Measurements from ENCODE around the gene MYOM3. TPM values are rescaled to one million over a fixed set of nuclear protein-coding genes. Genes with fewer than 3 reads are reported as not detected.
A peak's percentile ranks its signal among the peaks of the same experiment; 100 is the strongest.
"Not testable (repeated sequence)": the region's sequence is repeated elsewhere in the genome, so short reads cannot be mapped to it uniquely, and the experiment has no call there.

Gene MYOM3
- total RNA-seq, 1 experiment from 2014 or later = not detected

- CTCF ChIA-PET = no interaction called here
Observed at GRCh38 chr1:24032981-24033380, 79.0 kb downstream of the MYOM3 start.

GRCh38 chr1:24030976-24031516 lies 80.9 kb downstream of the MYOM3 start:
- H3K4me1 ChIP-seq (ENCODE audit: insufficient read depth, low read length, poor library complexity, severe bottlenecking); H3K27ac ChIP-seq (ENCODE audit: low read depth, low read length, poor library complexity, severe bottlenecking); DNase-seq (ENCODE audit: low spot score); H3K4me3 ChIP-seq (ENCODE audit: low read depth, low read length, poor library complexity, severe bottlenecking); BruUV-seq (replicated peaks); H3K36me3 ChIP-seq (ENCODE audit: insufficient read depth, low read length, poor library complexity, severe bottlenecking); H3K27me3 ChIP-seq (replicated peaks; ENCODE audit: insufficient read depth, low read depth, low read length, poor library complexity); POLR2A ChIA-PET (ENCODE audit: low non-redundant PET); intact Hi-C loops (cut with micrococcal nuclease; ENCODE audit: unreplicated experiment); H3K9me3 ChIP-seq (ENCODE audit: low read depth, low read length, poor library complexity, severe bottlenecking): not testable (repeated sequence)
- CTCF ChIA-PET = interaction anchor here (0.6 kb wide), 1 partner anchor 133 kb away, joined by 8 read pairs; no protein-coding TSS in a partner anchor

More at GRCh38 chr1:24032981-24033380, 79.0 kb downstream of the MYOM3 start:
- Histone ChIP-seq H3K27me3 (replicated peaks; ENCODE audit: insufficient read depth, low read depth, low read length, poor library complexity) (no peaks in the 10 kb centered on the region), H3K36me3 (ENCODE audit: insufficient read depth, low read length, poor library complexity, severe bottlenecking) (no peaks in the 10 kb centered on the region), H3K4me3 (ENCODE audit: low read depth, low read length, poor library complexity, severe bottlenecking) (no peak overlapping the region), H3K9me3 (ENCODE audit: low read depth, low read length, poor library complexity, severe bottlenecking) (no peaks in the 10 kb centered on the region), H3K27ac (ENCODE audit: low read depth, low read length, poor library complexity, severe bottlenecking) (no peak overlapping the region), H3K4me1 (ENCODE audit: insufficient read depth, low read length, poor library complexity, severe bottlenecking) (no peaks in the 10 kb centered on the region)
- intact Hi-C loops (cut with micrococcal nuclease; ENCODE audit: unreplicated experiment) = no loop called here
- POLR2A ChIA-PET (ENCODE audit: low non-redundant PET) = no interaction called here
- no peak for DNase-seq (ENCODE audit: low spot score)
- BruUV-seq (replicated peaks) = no TSS peak
- TF ChIP-seq EZH2 (IDR thresholded peaks at IDR 0.05; ENCODE audit: borderline replicate concordance, low read depth, low read length, poor library complexity, severe bottlenecking) (no peak), CTCF (conservative IDR thresholded peaks at IDR 0.05; ENCODE audit: low read depth, low read length) (no peak)

GRCh38 chr1:24027838-24028468 lies 84.0 kb downstream of the MYOM3 start:
- Histone ChIP-seq H3K4me1 (ENCODE audit: insufficient read depth, low read length, poor library complexity, severe bottlenecking) (no peaks in the 10 kb centered on the region), H3K4me3 (ENCODE audit: low read depth, low read length, poor library complexity, severe bottlenecking) (no peak overlapping the region), H3K27ac (ENCODE audit: low read depth, low read length, poor library complexity, severe bottlenecking) (no peak overlapping the region), H3K27me3 (replicated peaks; ENCODE audit: insufficient read depth, low read depth, low read length, poor library complexity) (no peaks in the 10 kb centered on the region), H3K36me3 (ENCODE audit: insufficient read depth, low read length, poor library complexity, severe bottlenecking) (no peaks in the 10 kb centered on the region), H3K9me3 (ENCODE audit: low read depth, low read length, poor library complexity, severe bottlenecking) (no peaks in the 10 kb centered on the region)
- TF ChIP-seq CTCF (conservative IDR thresholded peaks at IDR 0.05; ENCODE audit: low read depth, low read length) (peak; percentile 70), EZH2 (IDR thresholded peaks at IDR 0.05; ENCODE audit: borderline replicate concordance, low read depth, low read length, poor library complexity, severe bottlenecking) (no peak)
- DNase-seq (ENCODE audit: low spot score) = peak; percentile 57
- BruUV-seq (replicated peaks) = no TSS peak
- intact Hi-C loops (cut with micrococcal nuclease; ENCODE audit: unreplicated experiment) = no loop called here
- CTCF ChIA-PET = interaction anchor here (0.6 to 1.4 kb wide), 3 partner anchors 33 to 217 kb away, joined by 4 read pairs; no protein-coding TSS in a partner anchor
- POLR2A ChIA-PET (ENCODE audit: low non-redundant PET) = no interaction called here

Measured in A673 (cell line).